GM12872 (cell line): Measurements from ENCODE around the gene TTC7B.

Experiments
- CTCF ChIP-seq: IDR thresholded peaks from 3 replicates; pipeline ENCODE4 v1.5.1; 2011; ENCODE audit warnings: low read depth, mild to moderate bottlenecking, low read length, moderate library complexity; ENCODE audit not compliant: insufficient read depth

The TTC7B gene

GRCh38 chr14:90534091-90534837 lies 282.0 kb downstream of the TTC7B start:
- TF ChIP-seq CTCF = no peak

- TF ChIP-seq CTCF = no peak
These were observed 282.6 kb downstream of the TTC7B start for GRCh38 chr14:90533591-90534021.

- no peak for TF ChIP-seq CTCF
These were observed 283.3 kb downstream of the TTC7B start for GRCh38 chr14:90532826-90533525.

GRCh38 chr14:90531497-90531896 lies 284.7 kb downstream of the TTC7B start:
- no peak for TF ChIP-seq CTCF

- no peak for TF ChIP-seq CTCF
These were observed 285.7 kb downstream of the TTC7B start for GRCh38 chr14:90530523-90530922.

- no peak for TF ChIP-seq CTCF
These were observed 288.3 kb downstream of the TTC7B start for GRCh38 chr14:90527978-90528377.

GRCh38 chr14:90523961-90524875 lies 292.0 kb downstream of the TTC7B start:
- no peak for TF ChIP-seq CTCF
